ENCODE measurements around the gene FBXO24. TPM values are rescaled to one million over a fixed set of nuclear protein-coding genes. Genes with fewer than 3 reads are reported as not detected.

FBXO24 gene
- polyA plus RNA-seq, 4 donors = 1.6 to 3.2 (median 2.5) TPM

- no peak for DNase-seq (ENCODE audit: low read depth in 4 of 4, low spot score in 2 of 4)
Observed at GRCh38 chr7:100613412-100614175, 27.5 kb downstream of the FBXO24 start.

DNA sequence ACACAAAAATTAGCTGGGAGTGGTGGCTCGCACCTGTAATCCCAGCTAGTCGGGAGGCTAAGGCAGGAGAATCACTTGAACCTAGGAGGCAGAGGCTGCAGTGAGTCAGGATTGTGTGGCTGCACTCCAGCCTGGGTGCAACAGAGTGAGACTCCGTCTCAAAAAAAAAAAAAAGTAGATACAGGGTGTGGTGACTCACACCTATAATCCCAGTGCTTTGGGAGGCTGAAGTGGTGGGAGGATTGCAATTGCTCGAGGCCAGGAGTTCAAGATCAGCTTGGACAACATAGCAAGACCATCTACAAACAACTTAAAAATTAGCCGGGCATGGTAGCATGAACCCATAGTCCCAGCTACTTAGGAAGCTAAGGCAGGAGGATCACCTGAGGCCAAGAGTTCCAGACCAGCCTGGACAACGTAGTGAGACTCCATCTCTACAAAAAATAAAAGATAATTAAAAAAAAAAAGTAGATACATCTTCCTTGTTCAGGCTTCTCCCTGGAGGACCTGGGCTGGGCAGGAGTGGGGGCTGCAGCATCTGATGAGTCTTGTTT, 28.3 kb downstream of the FBXO24 start:
- DNase-seq (ENCODE audit: low read depth in 4 of 4, low spot score in 2 of 4) = no peak

DNA sequence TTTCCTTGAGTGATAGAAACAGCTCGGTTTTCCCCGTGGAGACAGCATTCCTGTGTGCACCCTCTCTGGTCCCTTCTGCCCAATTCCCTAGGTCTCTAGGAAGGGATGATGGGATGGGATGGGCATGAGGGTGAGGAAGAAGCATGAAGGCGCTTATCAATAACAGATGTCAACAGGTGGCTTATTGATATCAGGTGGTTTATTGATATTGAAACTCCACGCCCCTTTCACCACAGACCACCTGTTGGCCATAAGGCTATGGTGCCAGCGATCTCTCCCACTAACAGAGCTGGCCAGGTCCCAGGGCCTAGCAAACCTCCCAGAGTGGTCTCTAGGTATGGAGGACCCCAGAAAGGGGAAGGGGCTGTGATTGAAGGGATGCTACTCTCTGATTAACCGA, 34.1 kb downstream of the FBXO24 start:
- no peak for DNase-seq (ENCODE audit: low read depth in 4 of 4, low spot score in 2 of 4)

GRCh38 chr7:100620804-100621203, 34.7 kb downstream of the FBXO24 start:
- DNase-seq (ENCODE audit: low read depth in 4 of 4, low spot score in 2 of 4) = no peak

DNA sequence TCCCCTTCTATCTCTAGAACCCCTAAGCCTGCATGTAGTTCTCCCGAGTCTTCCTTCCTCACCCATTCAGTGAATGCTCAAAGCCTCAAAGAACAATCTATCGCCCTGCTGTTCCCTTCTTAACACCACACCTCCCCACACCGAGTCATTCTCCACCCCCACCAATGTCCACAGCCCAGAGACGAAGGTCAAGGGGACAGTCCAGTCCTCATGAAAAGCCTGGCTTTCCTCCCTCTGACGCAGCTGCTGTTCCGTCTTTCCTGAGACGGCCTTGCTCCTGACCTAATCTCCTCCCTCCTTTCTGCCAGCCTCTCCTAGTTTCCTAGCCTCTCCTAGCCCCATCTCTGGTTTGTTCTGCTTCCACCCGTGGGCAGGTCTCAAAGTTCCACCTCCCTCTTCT, 35.4 kb downstream of the FBXO24 start:
- no peak for DNase-seq (ENCODE audit: low read depth in 4 of 4, low spot score in 2 of 4)

DNA sequence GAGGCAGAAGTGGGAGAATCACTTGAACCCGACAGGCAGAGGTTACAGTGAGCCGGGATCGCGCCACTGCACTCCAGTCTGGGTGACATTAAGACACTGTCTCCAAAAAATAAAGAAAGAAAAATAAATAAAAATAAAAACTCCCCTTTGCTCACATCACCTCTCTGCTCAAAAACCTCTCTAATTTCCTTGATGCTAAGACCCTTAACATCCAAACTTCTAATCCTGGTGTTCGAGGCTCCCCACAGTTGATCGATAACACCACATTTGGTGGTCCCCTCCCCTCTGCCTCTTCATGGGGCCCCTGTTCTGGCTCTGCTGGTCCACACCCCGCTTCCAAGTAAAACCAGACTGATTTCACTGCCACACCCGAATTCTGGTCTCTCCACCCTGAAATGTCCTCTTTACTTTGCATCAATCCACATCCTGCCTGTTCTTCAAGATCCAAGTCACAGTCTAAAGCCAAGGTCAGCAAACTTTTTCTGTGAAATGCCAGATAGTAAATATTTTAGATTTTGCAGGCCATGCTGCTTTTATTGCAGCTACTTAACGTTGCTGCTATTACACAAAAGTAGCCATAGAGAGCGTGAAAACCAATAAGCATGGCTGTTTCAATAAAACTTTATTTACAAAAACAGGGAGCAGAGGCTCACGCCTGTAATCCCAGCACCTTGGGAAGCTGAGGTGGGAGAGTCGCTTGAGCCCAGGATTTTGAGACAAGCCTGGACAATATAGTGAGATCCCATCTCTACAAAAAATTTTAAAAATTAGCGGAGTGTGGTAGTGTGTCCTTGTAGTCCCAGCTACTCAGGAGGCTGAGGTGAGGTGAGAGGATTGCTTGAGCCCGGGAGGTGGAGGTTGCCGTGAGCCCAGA, 38.1 kb downstream of the FBXO24 start:
- no peak for DNase-seq (ENCODE audit: low read depth in 4 of 4, low spot score in 2 of 4)

- no peak for DNase-seq (ENCODE audit: low read depth in 4 of 4, low spot score in 2 of 4)
Observed at GRCh38 chr7:100626055-100626454, 39.9 kb downstream of the FBXO24 start.

- no peak for DNase-seq (ENCODE audit: low read depth in 4 of 4, low spot score in 2 of 4)
Observed at GRCh38 chr7:100626530-100627237, 40.6 kb downstream of the FBXO24 start.

- no peak for DNase-seq (ENCODE audit: low read depth in 4 of 4, low spot score in 2 of 4)
Observed at GRCh38 chr7:100627238-100627549, 41.1 kb downstream of the FBXO24 start.

DNA sequence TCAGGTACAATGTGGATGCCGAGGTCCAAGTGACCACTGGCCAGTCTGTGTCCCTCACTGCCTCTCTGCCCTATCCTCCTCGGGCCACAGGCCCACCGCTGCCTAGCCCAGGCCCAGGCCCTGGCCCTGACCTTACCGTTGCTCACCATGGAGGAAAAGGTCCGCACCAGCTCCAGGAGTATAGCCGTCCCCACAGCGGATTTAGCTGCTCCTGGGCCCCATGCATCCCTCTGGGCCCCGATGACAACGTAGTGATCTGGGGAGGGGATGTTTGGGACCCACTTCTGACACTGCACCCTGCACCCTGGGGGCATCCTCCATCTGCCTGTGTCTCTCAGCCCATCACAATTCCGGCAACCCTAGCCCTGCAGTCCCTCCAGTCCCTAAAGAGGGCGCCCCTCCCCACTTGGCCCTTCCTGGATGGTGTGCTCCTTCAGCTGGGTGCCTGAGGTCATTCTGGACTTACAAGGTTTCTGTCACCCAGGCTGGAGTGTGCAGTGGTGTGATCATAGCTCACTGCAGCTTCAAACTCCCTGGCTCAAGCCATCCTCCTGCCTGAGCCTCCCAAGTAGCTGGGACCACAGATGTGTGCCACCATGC, 43.1 kb downstream of the FBXO24 start:
- DNase-seq (ENCODE audit: low read depth in 4 of 4, low spot score in 2 of 4) = no peak

DNA sequence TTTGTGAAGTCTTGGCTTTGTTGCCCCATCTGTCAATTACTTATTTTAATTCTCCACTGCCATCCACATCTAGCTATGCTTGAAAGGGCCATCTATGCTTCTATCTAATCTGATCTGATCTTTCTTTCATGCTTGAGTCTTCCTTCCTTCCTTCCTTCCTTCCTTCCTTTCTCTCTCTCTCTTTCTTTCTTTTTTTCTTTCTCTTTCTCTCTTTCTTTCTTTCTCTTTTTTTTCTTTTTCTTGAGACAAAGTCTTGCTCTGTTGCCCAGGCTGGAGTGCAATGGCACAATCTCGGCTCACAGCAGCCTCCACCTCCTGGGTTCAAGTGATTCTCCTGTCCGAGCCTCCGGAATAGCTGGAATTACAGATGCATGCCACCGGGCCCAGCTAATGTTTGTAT, 43.9 kb downstream of the FBXO24 start:
- DNase-seq (ENCODE audit: low read depth in 4 of 4, low spot score in 2 of 4) = no peak

DNA sequence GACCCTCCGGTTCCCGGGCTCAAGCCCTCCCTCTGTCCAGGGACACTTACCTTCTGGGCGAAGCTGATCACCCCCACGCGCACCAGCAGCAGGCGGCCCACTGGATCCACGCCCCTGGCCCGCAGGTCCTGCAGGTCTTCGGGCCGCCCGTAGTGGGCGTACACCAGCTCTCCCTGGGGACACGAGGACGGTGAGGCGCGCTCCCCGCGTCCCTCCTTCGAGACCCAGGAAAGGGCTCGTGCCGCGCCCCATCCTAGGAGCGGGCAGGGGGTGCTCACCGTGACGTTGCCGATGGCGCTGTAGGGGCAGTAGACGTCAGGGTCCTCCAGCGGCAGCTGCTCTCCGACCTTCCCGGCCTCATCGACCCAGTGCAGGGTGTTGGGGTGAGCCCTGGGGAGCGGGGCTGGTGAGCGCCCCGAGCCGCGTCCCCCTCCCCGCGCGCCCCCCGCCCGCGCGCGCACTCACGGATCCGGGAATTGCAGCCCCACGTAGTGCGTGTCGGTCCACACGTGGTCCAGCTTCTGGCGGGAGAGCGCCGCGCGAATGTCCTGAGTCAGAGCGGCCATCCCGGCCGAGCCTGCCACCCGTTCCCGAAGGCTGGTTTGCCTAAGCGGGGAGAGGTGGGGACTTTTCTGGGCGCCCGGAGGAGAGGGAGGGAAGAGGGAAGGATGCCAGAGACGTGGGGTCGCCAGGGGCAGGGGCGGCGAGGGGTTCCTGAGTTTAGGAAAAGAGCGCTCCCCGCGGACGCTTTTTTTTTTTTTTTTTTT, 47.0 kb downstream of the FBXO24 start:
- no peak for DNase-seq (ENCODE audit: low read depth in 4 of 4, low spot score in 2 of 4)

GRCh38 chr7:100639995-100640516, 53.9 kb downstream of the FBXO24 start:
- DNase-seq (ENCODE audit: low read depth in 4 of 4, low spot score in 2 of 4) = no peak

DNA sequence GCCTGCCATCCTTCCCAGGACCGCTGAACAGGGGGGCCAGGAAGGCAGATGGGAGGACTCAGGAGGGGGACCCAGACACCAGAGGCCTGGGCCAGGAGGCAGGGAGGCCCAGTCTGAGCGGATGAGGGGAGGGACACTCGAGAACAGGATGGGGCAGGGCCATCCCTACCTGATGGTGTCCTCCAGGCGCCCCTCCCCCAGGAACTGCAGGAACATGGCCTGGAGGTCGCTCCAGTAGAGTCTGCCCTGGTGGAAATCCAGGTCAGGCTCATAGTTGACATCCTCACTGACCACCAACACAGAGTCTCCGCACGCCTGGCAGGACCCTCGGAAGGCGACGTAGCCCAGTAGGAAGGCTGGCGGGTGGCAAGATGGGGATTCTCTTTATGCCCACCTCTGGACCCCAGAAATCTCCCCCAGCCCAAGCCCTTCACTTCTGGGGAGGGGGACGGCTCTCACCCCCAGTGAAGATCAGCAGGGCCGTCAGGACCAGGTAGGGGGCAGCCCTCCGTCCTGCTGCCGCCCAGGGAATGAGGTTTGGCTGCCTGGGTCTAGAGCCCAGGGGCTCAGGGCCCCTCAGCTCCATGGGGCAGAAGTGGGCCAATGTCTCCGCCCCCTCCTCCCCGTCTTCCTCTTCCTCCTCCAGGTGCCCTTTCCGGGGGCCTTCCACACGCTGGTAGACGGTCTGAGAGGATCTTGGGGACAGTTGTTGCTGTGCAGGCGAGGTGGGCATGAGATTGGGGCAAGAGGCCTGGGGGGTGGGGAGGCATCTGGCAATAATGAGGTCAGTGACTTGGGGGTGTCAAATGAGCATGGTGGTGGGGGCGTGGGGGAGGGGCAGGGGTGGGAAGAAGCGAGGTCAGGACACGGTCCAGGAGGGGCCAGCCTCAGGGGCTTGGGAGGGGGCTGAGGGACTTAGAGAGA, 54.7 kb downstream of the FBXO24 start:
- no peak for DNase-seq (ENCODE audit: low read depth in 4 of 4, low spot score in 2 of 4)

GRCh38 chr7:100641463-100641859, 55.3 kb downstream of the FBXO24 start, which contains the start of gene TFR2:
Gene TFR2 (minus strand): TSS chr7:100641552. CDS start chr7:100641509, 43 bp downstream.
- no peak for DNase-seq (ENCODE audit: low read depth in 4 of 4, low spot score in 2 of 4)

GRCh38 chr7:100641860-100642533, 55.9 kb downstream of the FBXO24 start:
- DNase-seq (ENCODE audit: low read depth in 4 of 4, low spot score in 2 of 4) = no peak

GRCh38 chr7:100642534-100642907, 56.4 kb downstream of the FBXO24 start:
- DNase-seq (ENCODE audit: low read depth in 4 of 4, low spot score in 2 of 4) = no peak
